Measurements from ENCODE around the gene MAFF.
"Not testable (repeated sequence)": the region's sequence is repeated elsewhere in the genome, so short reads cannot be mapped to it uniquely, and the experiment has no call there.

DNA sequence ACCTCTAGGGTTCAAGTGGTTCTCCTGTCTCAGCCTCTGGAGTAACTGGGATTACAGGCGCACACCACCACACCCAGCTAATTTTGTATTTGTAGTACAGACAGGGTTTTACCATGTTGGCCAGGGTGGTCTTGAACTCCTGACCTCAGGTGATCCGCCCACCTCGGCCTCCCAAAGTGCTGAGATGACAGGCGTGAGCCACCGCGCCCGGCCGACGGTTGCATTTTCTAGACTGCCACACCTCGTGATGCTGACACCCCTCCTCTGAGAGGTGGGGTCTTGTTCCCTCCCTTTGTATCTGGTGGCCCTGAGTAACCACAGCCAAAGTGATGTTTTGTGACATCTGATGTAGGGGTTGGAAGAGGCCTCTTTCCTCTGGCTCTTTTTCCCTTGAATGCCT lies 32.1 kb downstream of the MAFF start:
- TF ChIP-seq, protein P1, sequence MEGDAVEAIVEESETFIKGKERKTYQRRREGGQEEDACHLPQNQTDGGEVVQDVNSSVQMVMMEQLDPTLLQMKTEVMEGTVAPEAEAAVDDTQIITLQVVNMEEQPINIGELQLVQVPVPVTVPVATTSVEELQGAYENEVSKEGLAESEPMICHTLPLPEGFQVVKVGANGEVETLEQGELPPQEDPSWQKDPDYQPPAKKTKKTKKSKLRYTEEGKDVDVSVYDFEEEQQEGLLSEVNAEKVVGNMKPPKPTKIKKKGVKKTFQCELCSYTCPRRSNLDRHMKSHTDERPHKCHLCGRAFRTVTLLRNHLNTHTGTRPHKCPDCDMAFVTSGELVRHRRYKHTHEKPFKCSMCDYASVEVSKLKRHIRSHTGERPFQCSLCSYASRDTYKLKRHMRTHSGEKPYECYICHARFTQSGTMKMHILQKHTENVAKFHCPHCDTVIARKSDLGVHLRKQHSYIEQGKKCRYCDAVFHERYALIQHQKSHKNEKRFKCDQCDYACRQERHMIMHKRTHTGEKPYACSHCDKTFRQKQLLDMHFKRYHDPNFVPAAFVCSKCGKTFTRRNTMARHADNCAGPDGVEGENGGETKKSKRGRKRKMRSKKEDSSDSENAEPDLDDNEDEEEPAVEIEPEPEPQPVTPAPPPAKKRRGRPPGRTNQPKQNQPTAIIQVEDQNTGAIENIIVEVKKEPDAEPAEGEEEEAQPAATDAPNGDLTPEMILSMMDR (IDR thresholded peaks at IDR 0.05; ENCODE audit: low read length) = not testable (repeated sequence)
- TF ChIP-seq EZH2 (IDR thresholded peaks at IDR 0.05; ENCODE audit: borderline replicate concordance, low read length) = not testable (repeated sequence)
